ENCODE results near the gene PPP1R11.
"Not testable (repeated sequence)": the region's sequence is repeated elsewhere in the genome, so short reads cannot be mapped to it uniquely, and the experiment has no call there.

Gene PPP1R11, protein sequence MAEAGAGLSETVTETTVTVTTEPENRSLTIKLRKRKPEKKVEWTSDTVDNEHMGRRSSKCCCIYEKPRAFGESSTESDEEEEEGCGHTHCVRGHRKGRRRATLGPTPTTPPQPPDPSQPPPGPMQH

DNA sequence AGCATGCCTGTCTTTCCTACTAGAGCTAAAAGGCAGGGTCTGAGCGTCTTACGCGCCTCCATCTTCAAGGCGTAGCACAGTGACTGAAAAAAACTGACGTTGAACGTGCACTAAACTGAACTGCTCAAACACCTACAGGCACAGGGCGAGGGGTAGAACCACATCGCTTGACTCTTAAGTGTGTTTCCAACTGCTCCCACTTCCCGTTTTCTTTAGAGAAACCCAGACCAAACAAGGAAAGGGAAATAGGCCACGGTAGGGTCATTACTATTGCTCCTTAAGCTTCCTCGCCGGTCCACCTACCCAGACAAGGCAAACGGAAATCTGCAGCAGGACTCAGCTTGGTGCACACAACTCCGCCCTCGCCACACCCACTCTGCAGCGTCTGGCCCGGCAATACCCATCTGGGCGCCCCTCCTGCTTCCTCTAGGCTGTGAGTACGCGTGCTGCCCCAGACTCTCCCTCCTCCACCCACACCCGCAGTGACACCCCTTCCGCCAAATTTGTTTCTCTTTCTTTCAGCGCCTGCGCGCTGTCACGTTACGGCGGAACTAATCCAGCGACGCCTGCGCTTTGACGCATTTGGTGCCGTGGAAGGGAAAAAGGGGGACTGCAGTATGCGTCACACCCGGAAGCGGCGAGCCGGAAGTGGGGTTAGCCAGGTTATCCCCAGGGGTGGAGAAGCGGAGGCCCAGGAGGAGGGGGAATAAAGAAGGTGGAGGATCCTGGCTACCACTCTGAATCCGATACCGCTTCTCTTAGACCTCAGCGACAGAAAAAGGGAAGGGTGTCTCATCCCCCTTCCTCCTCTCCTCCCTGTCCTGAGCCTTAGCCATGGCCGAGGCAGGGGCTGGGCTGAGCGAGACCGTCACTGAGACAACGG lies at the start of gene PPP1R11:
TSS of gene PPP1R11 (plus strand) at position 622 of the 883 bp plus-strand sequence. CDS start at position 835, 213 bp downstream.
- H3K4me1 ChIP-seq (ENCODE audit: insufficient read depth, low read length) = no peaks in the 10 kb centered on the region; the same call in 1 of the 2 replicates
- H3K36me3 ChIP-seq (ENCODE audit: insufficient read depth, low read length) = no peaks in the 10 kb centered on the region; the same call in 1 of the 2 replicates
- no peaks in the 10 kb centered on the region for H3K9me3 ChIP-seq (ENCODE audit: control insufficient read depth, insufficient read depth, low read length)
- H3K9ac ChIP-seq (ENCODE audit: low read depth, low read length) = peak within 1 kb of the TSS; percentile 67

DNA sequence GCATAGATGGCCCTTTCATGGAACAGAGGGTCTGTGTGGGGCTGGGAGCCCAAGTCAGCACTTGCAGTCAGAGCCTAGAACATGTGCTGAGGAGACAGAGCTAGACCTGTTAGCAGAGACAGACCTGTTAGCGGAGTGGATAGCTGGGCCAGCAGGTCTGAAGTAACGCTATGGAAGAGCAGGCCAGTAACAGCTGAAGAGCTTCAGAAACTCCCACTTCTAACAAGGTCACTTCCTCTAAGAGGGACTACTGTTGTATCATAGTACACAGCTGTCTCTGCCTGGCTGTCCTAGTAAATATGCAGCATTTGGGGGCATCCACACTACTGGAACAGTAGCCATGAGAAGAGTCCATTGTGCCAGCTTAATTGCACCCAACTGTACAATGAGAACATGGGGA lies 47.2 kb upstream of the PPP1R11 start:
- Histone ChIP-seq H3K9me3 (ENCODE audit: control insufficient read depth, insufficient read depth, low read length) (no peaks in the 10 kb centered on the region), H3K9ac (ENCODE audit: low read depth, low read length) (no peak overlapping the region), H3K36me3 (ENCODE audit: insufficient read depth, low read length) (no peaks in the 10 kb centered on the region), H3K4me1 (ENCODE audit: insufficient read depth, low read length) (no peaks in the 10 kb centered on the region)

DNA sequence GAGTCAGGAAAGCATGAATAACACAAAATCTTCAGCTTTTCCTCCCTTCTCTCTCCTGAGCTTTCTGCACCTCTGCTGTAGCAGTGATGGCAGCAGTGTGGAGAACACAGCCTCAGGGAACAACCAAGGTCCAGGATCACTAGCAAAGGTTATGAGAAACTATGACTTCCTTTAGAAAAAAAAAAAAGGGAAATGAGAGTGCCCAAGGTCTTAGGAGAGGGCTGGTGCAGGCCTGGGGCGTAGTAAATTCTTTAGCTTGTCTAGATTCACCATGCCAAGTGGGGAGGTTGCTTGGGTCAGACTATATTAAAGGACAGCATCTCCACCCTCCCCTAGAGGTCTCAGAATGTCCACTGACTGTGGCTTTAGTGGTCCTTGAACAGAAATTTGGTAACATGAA lies 46.4 kb upstream of the PPP1R11 start:
- Histone ChIP-seq H3K36me3 (ENCODE audit: insufficient read depth, low read length) (no peaks in the 10 kb centered on the region), H3K4me1 (ENCODE audit: insufficient read depth, low read length) (no peaks in the 10 kb centered on the region), H3K9ac (ENCODE audit: low read depth, low read length) (no peak overlapping the region), H3K9me3 (ENCODE audit: control insufficient read depth, insufficient read depth, low read length) (no peaks in the 10 kb centered on the region)

DNA sequence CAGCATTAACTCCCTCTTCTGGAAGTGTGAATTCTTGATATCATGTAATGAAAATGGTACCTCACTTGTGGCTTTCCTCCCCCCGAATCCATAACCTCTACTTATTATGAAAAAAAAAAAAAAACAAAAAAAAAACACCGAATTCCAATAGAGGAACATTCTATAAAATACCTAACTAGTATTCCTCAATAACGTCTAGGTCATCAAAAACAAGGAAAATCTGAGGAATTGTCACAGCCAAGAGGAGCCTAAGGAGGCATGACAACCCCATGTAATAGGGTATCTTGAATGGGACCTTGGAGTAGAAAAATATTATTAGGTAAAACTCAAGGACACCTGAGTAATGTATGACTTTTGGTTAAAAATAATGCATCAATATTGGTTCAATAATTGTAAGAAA lies 44.8 kb upstream of the PPP1R11 start:
- Histone ChIP-seq H3K9me3 (ENCODE audit: control insufficient read depth, insufficient read depth, low read length) (no peaks in the 10 kb centered on the region), H3K36me3 (ENCODE audit: insufficient read depth, low read length) (no peaks in the 10 kb centered on the region), H3K9ac (ENCODE audit: low read depth, low read length) (no peak overlapping the region), H3K4me1 (ENCODE audit: insufficient read depth, low read length) (no peaks in the 10 kb centered on the region)

DNA sequence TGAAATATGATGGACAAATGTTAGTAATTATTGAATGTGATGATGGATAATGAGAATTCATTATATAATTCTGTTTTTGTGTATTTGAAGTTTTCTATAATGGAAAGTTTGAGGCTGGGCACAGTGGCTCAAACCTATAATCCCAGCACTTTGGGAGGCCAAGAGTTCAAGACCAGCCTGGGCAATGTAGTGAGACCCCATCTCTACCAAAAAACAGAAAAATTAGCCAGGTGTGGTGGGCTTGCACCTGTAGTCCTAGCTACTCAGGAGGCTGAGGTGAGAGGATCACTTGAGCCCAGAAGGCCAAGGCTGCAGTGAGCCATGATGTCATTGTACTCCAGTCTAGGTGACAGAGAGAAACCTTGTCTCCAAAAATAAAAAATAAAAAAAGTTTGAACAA lies 44.3 kb upstream of the PPP1R11 start:
- not testable (repeated sequence) for H3K36me3 ChIP-seq (ENCODE audit: insufficient read depth, low read length); H3K9me3 ChIP-seq (ENCODE audit: control insufficient read depth, insufficient read depth, low read length); H3K9ac ChIP-seq (ENCODE audit: low read depth, low read length); H3K4me1 ChIP-seq (ENCODE audit: insufficient read depth, low read length)

DNA sequence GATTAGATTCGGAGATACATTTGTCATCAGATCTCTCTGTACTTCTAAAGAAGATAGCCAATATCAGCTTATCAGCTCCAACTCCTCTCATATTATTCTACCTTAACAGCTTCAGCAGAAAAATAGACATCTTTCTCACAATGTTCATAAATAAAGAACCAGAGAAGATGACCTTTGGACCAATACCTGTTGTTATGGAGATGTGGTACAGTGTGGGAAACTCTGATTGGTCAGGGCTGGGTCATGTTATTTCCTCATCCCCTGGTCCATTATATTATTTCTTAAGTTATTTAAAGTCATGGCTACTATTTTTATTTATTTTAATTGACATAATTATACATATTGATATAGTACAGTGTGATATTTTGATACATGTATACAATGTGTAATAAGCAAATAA lies 41.8 kb upstream of the PPP1R11 start:
- H3K9me3 ChIP-seq (ENCODE audit: control insufficient read depth, insufficient read depth, low read length) = no peaks in the 10 kb centered on the region
- H3K4me1 ChIP-seq (ENCODE audit: insufficient read depth, low read length) = no peaks in the 10 kb centered on the region
- H3K9ac ChIP-seq (ENCODE audit: low read depth, low read length) = no peak overlapping the region
- no peaks in the 10 kb centered on the region for H3K36me3 ChIP-seq (ENCODE audit: insufficient read depth, low read length)

DNA sequence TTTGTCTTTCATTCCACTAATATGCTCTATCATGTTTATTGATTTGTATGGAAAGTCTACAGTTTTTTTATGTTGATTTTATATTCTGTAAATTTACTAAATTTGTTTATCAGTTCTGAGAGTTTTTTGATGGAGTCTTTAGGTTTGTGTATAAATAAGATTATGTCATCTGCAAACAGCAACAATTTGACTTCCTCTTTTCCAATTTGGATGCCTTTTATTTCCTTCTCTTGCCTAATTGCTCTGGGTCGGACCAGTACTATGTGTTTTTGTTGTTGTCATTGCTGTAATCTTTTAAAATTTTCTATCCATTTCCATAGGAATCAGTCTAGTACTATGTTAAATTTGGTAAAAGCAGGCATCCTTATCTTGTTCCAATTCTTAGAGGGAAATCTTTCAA lies 37.4 kb upstream of the PPP1R11 start:
- H3K9ac ChIP-seq (ENCODE audit: low read depth, low read length) = no peak overlapping the region
- H3K36me3 ChIP-seq (ENCODE audit: insufficient read depth, low read length) = no peaks in the 10 kb centered on the region
- H3K4me1 ChIP-seq (ENCODE audit: insufficient read depth, low read length) = no peaks in the 10 kb centered on the region
- H3K9me3 ChIP-seq (ENCODE audit: control insufficient read depth, insufficient read depth, low read length) = no peaks in the 10 kb centered on the region

DNA sequence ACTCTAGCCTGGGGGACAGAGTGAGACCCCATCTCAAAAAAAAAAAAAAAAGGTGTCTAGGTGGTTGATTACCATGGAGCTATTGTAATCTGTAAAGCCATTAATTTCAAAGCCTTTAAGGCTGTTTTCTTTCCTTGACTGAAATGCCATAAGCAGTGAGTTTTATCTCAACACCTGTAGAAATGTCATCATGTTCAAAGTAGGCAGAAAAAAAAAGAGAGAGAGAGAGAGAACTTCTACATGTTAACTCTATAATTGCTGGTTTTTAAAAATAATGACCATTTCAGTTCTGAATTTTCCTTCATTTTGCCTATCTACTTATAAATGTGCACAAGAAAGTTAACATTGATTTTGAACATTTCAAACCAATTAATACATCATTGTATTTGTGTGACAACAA lies 35.6 kb upstream of the PPP1R11 start:
- no peak overlapping the region for H3K9ac ChIP-seq (ENCODE audit: low read depth, low read length)
- H3K36me3 ChIP-seq (ENCODE audit: insufficient read depth, low read length) = no peaks in the 10 kb centered on the region
- no peaks in the 10 kb centered on the region for H3K9me3 ChIP-seq (ENCODE audit: control insufficient read depth, insufficient read depth, low read length)
- no peaks in the 10 kb centered on the region for H3K4me1 ChIP-seq (ENCODE audit: insufficient read depth, low read length)

DNA sequence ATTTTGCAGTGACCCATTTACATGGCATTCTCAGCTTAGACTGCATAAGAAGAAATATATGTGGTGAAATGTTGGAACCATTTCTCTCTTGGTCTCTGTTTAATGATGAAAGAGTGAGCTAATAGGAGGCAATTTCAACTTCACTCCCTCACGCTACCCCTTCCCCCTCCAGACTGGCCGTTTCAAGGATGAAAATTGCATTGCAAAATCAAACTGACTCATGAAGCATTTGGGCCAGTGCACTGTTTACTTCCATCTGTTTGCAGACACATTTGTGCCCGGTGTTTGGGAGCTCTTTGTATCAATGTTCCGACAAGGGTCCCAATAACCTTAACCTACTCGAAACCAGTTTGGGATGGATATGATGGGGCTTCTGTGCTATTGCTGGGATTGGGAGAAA lies 33.6 kb upstream of the PPP1R11 start:
- not testable (repeated sequence) for H3K9ac ChIP-seq (ENCODE audit: low read depth, low read length); H3K36me3 ChIP-seq (ENCODE audit: insufficient read depth, low read length); H3K4me1 ChIP-seq (ENCODE audit: insufficient read depth, low read length); H3K9me3 ChIP-seq (ENCODE audit: control insufficient read depth, insufficient read depth, low read length)

DNA sequence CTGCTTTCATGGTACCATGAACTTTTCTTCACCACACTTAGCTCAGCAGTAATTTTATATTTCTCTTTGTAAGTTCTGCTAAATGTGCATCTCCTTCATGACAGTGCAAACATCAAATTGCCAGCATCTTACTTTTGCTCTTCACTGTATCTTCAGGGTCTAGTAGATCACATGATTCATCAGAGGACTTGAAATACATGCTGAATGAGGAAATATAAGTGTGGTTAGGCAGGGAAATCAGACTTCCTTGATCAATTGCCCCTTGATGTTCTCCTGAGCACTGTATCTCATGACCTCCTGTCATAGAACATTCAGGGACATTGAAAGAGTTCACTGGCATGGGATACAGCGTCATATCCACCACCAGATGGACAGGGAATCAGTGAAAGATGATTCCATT lies 31.2 kb upstream of the PPP1R11 start:
- Histone ChIP-seq H3K9ac (ENCODE audit: low read depth, low read length) (no peak overlapping the region), H3K36me3 (ENCODE audit: insufficient read depth, low read length) (no peaks in the 10 kb centered on the region), H3K9me3 (ENCODE audit: control insufficient read depth, insufficient read depth, low read length) (no peaks in the 10 kb centered on the region), H3K4me1 (ENCODE audit: insufficient read depth, low read length) (no peaks in the 10 kb centered on the region)

DNA sequence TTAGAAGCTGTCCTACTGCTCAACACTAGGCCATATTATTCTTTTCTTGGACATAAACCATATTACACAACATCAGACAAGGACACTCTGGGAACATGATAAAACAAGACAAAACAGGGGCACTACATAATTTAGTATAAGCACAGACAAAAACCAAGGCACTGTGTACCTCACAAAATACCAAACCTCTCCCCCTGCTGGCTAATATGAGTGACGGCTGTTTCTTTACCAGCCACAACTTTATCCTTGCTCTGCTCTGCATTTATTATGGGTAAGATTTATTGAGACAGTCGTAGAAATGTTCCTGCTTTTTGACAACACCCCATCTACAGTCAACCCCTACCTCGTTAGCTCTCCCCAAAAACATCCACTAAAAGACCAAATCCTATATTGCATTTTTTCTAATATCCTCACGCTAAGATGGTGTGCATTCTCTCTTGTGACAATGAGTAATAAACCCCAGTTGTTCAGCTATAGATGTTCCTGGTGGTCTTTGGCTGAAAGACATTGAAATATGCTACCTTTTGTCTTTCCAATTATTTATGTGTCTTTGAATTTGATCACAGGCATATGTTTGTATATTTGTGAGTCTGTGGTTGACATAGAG lies 29.7 kb upstream of the PPP1R11 start:
- H3K36me3 ChIP-seq (ENCODE audit: insufficient read depth, low read length) = no peaks in the 10 kb centered on the region
- H3K4me1 ChIP-seq (ENCODE audit: insufficient read depth, low read length) = no peaks in the 10 kb centered on the region
- no peak overlapping the region for H3K9ac ChIP-seq (ENCODE audit: low read depth, low read length)
- no peaks in the 10 kb centered on the region for H3K9me3 ChIP-seq (ENCODE audit: control insufficient read depth, insufficient read depth, low read length)

DNA sequence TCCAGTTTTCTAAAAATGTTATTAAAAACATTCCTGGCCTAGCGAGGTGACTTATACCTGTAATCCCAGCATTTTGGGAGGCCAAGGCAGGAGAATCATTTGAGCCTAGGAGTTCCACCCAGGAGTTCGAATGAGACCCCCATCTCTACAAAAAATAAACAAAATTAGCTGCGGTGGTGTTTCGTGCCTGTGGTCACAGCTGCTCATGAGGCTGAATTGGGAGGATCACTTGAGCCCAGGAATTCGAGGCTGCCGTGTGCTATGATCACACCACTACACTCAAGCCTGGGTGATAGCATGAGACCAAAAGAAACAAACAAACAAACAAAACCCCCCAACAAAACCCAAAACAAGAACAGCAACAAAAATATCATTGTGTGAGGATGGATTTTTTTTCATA lies 25.8 kb upstream of the PPP1R11 start:
- H3K9me3 ChIP-seq (ENCODE audit: control insufficient read depth, insufficient read depth, low read length) = no peaks in the 10 kb centered on the region
- H3K4me1 ChIP-seq (ENCODE audit: insufficient read depth, low read length) = no peaks in the 10 kb centered on the region
- H3K9ac ChIP-seq (ENCODE audit: low read depth, low read length) = no peak overlapping the region
- H3K36me3 ChIP-seq (ENCODE audit: insufficient read depth, low read length) = no peaks in the 10 kb centered on the region

DNA sequence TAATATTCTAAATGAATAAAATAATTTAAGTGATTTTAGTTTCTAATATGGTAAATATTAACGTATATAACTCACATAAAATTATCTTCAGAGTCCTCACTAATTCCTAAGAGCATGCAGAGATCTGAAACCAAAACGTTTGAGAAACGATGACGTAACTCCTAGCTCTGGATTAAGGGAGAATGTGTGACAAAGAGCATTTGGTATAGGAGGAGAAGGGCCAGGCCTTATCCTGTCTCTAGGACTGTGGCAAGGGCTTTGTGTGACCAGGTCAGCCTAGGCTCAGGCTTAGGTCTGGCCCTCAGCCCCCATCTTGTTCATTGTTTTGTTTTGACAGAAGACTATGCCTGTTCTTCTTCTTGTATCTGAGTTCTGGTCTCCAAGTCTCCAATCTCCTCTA lies 25.2 kb upstream of the PPP1R11 start:
- Histone ChIP-seq H3K36me3 (ENCODE audit: insufficient read depth, low read length) (no peaks in the 10 kb centered on the region), H3K9ac (ENCODE audit: low read depth, low read length) (no peak overlapping the region), H3K9me3 (ENCODE audit: control insufficient read depth, insufficient read depth, low read length) (no peaks in the 10 kb centered on the region), H3K4me1 (ENCODE audit: insufficient read depth, low read length) (no peaks in the 10 kb centered on the region)

DNA sequence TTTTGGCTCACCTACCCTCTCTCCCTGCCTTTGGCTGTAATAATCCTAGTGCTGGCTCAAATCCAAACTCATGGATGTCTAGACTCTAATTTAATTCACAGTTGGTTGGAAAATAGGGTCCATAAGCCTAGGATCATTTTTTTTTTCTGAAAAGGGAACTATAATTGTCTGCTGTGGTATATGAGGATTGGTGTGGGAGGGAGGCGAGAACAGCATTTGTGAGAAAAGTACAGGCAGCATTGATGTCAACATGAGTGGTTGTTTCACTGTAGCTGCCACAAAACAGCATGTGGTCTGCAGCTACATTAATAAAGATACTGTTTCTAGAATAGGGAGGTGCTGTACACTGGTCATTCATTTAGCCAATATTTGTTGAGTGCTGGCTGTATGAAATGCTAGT lies 24.5 kb upstream of the PPP1R11 start:
- no peaks in the 10 kb centered on the region for H3K4me1 ChIP-seq (ENCODE audit: insufficient read depth, low read length)
- no peak overlapping the region for H3K9ac ChIP-seq (ENCODE audit: low read depth, low read length)
- no peaks in the 10 kb centered on the region for H3K9me3 ChIP-seq (ENCODE audit: control insufficient read depth, insufficient read depth, low read length)
- H3K36me3 ChIP-seq (ENCODE audit: insufficient read depth, low read length) = no peaks in the 10 kb centered on the region

DNA sequence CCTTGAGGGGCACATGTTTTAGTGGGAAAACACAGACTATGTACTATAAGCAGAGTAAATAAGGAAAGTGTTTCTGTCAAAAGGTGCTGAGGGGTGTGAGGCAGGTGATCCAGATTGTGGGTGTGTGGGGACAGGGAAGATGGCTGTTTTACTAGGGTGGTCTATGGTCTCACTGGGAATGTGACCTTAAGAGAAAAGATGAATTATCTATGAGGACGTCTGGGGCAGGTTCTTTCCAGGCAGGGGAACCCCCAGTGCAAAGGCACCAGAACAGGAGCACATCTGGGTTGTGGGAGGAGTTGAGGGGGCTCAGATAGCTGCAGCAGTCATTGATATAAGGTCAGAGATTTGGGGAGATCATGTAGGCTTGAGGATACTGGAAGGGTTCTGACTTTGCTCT lies 24.1 kb upstream of the PPP1R11 start:
- no peaks in the 10 kb centered on the region for H3K9me3 ChIP-seq (ENCODE audit: control insufficient read depth, insufficient read depth, low read length)
- no peaks in the 10 kb centered on the region for H3K4me1 ChIP-seq (ENCODE audit: insufficient read depth, low read length)
- H3K9ac ChIP-seq (ENCODE audit: low read depth, low read length) = no peak overlapping the region
- no peaks in the 10 kb centered on the region for H3K36me3 ChIP-seq (ENCODE audit: insufficient read depth, low read length)
